Endothelial cell of umbilical vein (primary cell): ENCODE data around the gene NFKBIE.

Source experiments
- EZH2 ChIP-seq: IDR thresholded peaks from 2 replicates; pipeline ENCODE4 v1.6.1; 2012; ENCODE audit warnings: borderline replicate concordance, low read depth, mild to moderate bottlenecking, moderate library complexity, low read length, inconsistent platforms; ENCODE audit not compliant: severe bottlenecking
- POLR2AphosphoS5 ChIP-seq: IDR thresholded peaks from 2 replicates; pipeline ENCODE4 v1.6.1; 2012; ENCODE audit warnings: low read depth, mild to moderate bottlenecking, control low read depth, low read length, moderate library complexity; ENCODE audit not compliant: insufficient read depth
- TF ChIP-seq, protein P1 (sequence below), 2 donors: IDR thresholded peaks; 1 replicate in 1 of 2; 2 replicates in 1 of 2; pipeline ENCODE4 v1.5.1; 2011; ENCODE audit warnings: low read length in 2 of 2, mild to moderate bottlenecking in 2 of 2, moderate library complexity in 2 of 2, control low read depth in 1 of 2, inconsistent platforms in 1 of 2, low read depth in 1 of 2; ENCODE audit not compliant: insufficient read depth in 1 of 2; ENCODE audit errors: extremely low read depth in 1 of 2

DNA sequence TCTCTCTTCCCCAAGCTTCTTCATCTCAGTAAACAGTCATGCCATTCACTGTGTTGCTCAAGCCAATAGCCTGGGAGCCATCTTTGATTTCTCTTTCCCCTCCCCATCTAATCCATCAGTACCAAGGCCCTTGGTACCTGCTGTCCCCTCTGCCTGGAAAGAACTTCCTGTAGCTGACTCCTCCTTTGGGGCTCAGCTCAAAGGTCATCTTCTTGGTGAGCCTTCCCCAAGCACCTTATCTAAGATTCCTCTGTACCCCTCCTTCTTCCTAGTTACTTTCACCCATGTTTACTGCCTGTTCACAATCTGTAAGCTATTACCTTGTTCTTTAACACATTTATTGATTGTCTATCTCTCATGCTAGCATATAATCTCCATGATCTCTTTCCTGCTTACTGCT is 44.3 kb upstream of the NFKBIE start:
- TF ChIP-seq, protein P1, sequence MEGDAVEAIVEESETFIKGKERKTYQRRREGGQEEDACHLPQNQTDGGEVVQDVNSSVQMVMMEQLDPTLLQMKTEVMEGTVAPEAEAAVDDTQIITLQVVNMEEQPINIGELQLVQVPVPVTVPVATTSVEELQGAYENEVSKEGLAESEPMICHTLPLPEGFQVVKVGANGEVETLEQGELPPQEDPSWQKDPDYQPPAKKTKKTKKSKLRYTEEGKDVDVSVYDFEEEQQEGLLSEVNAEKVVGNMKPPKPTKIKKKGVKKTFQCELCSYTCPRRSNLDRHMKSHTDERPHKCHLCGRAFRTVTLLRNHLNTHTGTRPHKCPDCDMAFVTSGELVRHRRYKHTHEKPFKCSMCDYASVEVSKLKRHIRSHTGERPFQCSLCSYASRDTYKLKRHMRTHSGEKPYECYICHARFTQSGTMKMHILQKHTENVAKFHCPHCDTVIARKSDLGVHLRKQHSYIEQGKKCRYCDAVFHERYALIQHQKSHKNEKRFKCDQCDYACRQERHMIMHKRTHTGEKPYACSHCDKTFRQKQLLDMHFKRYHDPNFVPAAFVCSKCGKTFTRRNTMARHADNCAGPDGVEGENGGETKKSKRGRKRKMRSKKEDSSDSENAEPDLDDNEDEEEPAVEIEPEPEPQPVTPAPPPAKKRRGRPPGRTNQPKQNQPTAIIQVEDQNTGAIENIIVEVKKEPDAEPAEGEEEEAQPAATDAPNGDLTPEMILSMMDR (IDR thresholded peaks at IDR 0.05; ENCODE audit: extremely low read depth in 1 of 2, insufficient read depth in 1 of 2, low read depth in 1 of 2, low read length in 2 of 2) = no peak
- no peak for TF ChIP-seq EZH2
- TF ChIP-seq POLR2AphosphoS5 = no peak
